RPMI8226 (cell line): ENCODE measurements around the gene SEC31B.

Experiments used
- DNase-seq: peaks from one replicate; pipeline ENCODE4 v3.0.0-alpha.2; 2015

SEC31B gene

GRCh38 chr10:100528123-100528886 lies 8.6 kb upstream of the SEC31B start:
- DNase-seq = no peak

- DNase-seq = no peak
These were observed 5.0 kb upstream of the SEC31B start for GRCh38 chr10:100524638-100525037.

DNA sequence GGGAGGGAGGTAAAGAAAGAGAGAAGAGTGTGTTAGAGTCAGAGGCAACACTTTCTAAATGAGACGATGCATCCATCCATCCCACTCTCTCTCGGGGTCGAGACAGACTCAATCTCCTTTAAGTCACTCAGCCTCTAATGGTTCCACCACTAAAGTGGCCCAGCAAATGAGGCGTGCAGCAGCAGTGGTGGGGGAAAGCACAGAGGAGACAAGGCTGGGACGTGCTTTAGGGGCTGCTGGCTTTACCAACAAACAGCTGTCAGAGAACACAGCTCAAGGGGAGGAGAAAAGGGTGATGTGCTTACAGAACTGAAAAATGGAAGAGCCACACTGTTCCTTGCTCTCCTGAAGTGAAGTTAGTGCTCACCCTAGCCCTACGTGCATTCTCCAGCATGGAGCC lies 4.5 kb upstream of the SEC31B start:
- no peak for DNase-seq

DNA sequence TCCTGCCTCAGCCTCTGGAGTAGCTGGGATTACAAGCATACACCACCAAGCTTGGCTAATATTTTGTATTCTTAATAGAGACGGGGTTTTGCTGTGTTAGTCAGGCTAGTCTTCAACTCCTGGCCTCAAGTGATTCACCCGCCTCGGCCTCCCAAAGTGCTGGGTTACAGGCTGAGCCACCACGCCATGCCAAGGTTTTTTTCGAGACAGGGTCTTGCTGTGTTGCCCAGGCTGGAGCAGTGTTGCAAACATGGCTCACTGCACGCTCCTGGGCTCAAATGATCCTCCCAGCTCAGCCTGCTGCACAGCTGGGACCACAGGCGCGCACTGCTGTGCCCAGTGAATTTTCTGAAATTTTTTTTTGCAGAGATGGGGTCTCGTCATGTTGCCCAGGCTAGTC lies 3.3 kb upstream of the SEC31B start:
- DNase-seq = no peak

- no peak for DNase-seq
These were observed 2.6 kb upstream of the SEC31B start for GRCh38 chr10:100522107-100522801.

DNA sequence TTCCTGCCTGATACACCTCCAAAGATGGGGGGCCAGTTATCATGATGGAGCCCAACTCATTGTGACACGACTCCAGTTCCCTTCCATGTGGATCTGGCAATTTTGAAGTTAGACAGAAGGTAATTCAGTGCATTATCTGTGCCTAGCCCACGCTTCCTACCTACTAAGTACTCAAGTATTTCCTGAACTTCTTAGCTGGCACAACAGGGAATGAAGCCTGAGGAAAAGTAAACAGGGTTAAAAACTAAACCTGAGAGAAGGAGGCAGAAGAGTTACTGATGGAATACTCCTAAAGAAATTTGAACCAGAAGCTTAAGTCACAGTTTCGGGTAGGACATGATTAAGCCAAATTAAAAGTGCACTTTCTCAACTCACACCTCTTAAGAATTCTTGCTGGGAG lies 1.1 kb upstream of the SEC31B start:
- no peak for DNase-seq

GRCh38 chr10:100518761-100519241 lies 860 bp downstream of the SEC31B start:
- DNase-seq = peak; percentile 55

- peak; percentile 13 for DNase-seq
These were observed 2.8 kb downstream of the SEC31B start for GRCh38 chr10:100516847-100517246.

GRCh38 chr10:100515612-100516011 lies 4.0 kb downstream of the SEC31B start:
- no peak for DNase-seq

GRCh38 chr10:100510533-100511308 lies 8.9 kb downstream of the SEC31B start:
- DNase-seq = peak; percentile 76

GRCh38 chr10:100509241-100509840 lies 10.3 kb downstream of the SEC31B start:
- DNase-seq = no peak

GRCh38 chr10:100508691-100509150 lies 10.9 kb downstream of the SEC31B start:
- DNase-seq = peak; percentile 38

- DNase-seq = no peak
These were observed 11.4 kb downstream of the SEC31B start for GRCh38 chr10:100508266-100508665.

GRCh38 chr10:100507357-100507732 lies 12.3 kb downstream of the SEC31B start:
- DNase-seq = no peak

DNA sequence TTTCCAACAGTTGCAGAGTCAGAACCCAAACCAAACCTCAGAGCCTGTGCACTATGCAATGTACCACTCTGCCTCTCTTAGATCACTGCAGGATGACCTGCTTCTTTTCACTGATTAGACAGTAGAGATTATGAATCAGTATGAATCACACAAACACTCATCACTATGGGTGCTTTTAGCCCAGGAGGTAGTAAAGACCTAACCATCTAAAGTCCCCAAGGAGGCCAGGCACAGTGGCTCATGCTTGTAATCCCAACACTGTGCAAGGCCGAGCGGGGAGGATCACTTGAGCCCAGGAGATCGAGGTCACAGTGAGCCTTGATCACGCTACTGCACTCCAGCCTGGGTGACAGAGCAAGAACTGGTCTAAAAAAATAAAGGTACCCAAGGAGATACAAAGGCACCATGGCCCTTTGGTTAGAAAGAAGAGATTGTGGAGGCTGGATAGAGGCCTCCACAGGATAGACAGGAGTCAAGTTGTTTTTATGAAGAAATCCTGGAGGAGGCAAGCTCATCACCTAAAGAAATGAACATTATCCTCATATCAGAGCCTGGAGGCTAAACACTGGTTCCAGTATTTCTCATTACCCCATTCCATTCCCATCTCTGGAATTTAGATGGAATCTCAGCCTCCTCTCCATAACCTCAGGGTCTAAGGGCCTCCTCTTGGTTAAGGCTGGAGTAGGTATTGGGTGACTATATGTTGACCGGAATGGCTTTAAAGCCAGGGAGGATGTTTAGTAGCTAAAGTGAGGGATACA lies 12.9 kb downstream of the SEC31B start:
- no peak for DNase-seq

- no peak for DNase-seq
These were observed 14.5 kb downstream of the SEC31B start for GRCh38 chr10:100505164-100505563.

DNA sequence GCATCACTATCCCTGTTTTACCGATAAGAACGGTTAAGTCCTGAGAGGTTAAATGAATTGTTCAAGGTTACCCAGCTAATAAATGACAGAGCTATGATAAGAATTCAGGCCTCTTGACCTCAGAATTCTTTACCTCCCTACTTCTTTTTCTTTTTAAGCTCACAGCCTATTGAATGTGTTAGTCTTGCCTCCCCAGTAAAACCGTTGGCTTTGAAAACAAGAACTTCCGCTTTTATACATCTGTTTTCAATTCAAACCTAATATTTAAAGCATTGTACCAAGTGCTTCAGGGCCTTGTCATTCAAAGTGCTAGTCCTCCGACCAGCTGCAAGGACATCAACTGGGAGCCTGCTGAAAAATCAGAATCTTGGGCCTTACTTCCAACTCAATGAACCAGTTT lies 15.6 kb downstream of the SEC31B start:
- no peak for DNase-seq

GRCh38 chr10:100502926-100503494 lies 16.7 kb downstream of the SEC31B start:
- DNase-seq = no peak

DNA sequence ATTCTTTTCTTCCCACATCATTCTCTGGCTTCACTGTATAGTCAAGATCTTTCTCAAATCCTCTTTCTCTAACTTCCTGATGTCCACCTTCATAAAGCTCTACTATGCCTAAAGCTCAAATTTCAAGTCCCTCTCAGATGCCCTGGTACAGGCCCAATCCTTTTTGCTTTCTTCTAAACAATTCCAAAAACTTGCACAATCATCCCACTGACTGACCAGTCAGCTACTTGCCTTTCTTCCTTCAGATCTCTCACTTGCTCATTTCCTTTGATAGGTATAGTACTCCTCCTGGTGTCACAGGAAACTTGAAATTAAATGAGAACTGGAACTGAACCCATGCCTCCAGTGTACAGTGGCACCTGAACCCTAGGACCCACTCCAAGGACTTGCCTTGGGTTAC lies 18.2 kb downstream of the SEC31B start:
- no peak for DNase-seq

GRCh38 chr10:100498059-100498458 lies 21.6 kb downstream of the SEC31B start:
- DNase-seq = no peak

- DNase-seq = no peak
These were observed 23.1 kb downstream of the SEC31B start for GRCh38 chr10:100496567-100496966.

GRCh38 chr10:100490531-100490930 lies 29.1 kb downstream of the SEC31B start:
- DNase-seq = no peak
